Hippocampal formation (tissue), 2 donors: Measurements from ENCODE around the gene LY6G6F.

ENCODE experiments used
- DNase-seq, 2 donors: peaks; one replicate each; lab custom pipeline; 2025; lab: John Stamatoyannopoulos, UW

The LY6G6F gene

DNA sequence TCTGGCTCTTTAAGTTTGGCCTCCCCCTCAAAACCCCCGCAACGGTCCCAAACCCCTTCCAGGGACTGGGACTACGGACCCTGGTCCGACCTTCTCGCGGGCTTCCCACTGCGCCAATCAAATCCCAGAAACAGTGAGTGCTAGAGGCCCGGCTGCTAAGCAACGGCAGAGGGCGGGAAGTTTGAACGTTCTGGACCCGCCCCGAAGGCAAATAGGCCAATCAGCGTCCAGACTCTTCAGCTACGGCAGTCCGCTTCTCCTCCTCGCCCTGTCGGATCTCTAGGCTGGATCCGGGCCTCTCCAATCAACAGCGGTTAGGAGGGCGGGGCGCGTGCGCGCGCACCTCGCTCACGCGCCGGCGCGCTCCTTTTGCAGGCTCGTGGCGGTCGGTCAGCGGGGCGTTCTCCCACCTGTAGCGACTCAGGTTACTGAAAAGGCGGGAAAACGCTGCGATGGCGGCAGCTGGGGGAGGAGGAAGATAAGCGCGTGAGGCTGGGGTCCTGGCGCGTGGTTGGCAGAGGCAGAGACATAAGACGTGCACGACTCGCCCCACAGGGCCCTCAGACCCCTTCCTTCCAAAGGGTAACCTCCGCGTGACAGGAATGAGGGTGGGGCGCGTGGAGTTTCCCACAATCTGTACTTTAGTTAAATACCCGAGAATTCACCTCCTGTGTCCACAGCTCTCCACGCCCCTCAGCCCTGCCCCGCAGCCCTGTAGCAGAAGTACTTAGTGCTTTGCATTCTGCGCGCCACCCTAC, 33.2 kb downstream of the LY6G6F start, which contains the start of gene MSH5:
TSS of gene MSH5 (plus strand) at position 367 of the 758 bp plus-strand sequence. CDS start 462 bp downstream, outside the sequence.
- peak; percentile 95 to 97 for DNase-seq

GRCh38 chr6:31740397-31741223, 33.9 kb downstream of the LY6G6F start:
- DNase-seq, result peak in 1 of 2 donors; percentile 32

GRCh38 chr6:31741815-31742214, 35.1 kb downstream of the LY6G6F start:
- no peak for DNase-seq

DNA sequence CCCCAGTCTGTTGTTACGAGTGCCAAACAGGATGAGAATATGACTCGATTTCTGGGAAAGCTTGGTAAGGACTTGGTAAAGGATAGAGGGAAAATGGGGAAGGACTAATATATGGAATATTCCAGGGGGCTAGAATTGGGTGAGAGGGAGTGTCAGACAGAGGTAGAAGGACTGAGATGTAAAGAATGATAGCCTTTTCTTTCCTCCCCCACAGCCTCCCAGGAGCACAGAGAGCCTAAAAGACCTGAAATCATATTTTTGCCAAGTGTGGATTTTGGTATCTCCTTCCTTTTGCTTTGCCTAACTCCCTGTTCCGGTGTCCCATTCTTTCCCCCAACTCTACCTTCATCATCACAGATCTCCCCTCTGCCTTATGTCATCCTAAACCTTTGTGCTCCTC, 36.2 kb downstream of the LY6G6F start:
- no peak for DNase-seq

DNA sequence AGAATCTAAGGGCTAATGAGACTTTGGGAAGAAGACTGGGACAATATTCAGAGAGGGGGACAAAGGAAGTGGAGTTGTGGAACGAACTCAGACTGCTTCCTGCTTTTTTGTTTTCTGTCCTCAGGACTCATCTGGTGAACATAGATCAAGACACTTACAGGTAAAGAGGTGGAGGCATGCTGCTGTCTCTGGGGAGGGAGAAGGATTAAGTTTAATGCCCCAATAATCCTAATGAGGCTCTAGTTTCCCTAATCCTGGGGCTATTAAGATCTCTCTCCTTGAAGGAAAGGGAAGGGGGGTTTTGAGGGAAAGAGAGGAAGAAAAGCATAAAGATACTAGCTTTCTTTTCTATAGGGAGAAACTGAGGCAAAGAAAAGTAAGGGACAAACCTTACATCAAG, 37.8 kb downstream of the LY6G6F start:
- no peak for DNase-seq

- no peak for DNase-seq
These were observed 42.8 kb downstream of the LY6G6F start for GRCh38 chr6:31749301-31750036.

- no peak for DNase-seq
These were observed 43.9 kb downstream of the LY6G6F start for GRCh38 chr6:31750411-31751022.

DNA sequence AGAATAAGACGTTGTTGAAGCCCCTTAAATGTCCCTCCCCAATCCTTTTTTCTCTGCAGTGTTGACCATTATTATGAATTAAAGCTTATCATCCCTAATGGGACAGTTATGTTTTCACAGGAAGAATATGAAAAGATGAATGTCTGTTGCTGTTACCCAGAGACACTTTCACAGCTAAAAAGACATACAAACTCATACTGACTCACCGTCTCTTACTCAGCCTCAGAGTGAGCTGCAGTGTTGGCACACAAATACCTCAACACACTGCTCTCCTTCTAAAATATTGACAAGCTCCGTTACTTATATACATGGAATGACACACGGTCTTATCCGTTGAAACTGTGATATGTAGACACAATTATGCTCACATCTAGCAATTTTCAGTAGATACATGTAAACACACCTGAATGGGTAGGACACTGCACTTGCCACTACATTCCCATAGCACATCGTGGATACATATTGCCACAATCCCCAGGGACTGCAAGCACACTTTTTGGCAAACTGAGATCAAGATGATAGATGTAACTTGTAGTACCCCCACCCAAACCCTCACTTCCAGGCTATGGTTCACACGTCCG, 46.2 kb downstream of the LY6G6F start:
- no peak for DNase-seq

GRCh38 chr6:31758281-31758680, 51.6 kb downstream of the LY6G6F start:
- DNase-seq, result no peak
